PC-3 (cell line): ENCODE data around the gene FGGY. TPM values are rescaled to one million over a fixed set of nuclear protein-coding genes. Genes with fewer than 3 reads are reported as not detected.

ENCODE experiments used
- ATAC-seq: fragments of 200-7000 bp; cut with Tn5 transposase; 2 replicates; pipeline ENCODE4 v1.9.1; 2020; ENCODE audit warnings: mild to moderate bottlenecking, moderate library complexity
- BruUV-seq: library from RNA; stranded (reverse); fragments of 400-500 nt; replicated peaks from 2 replicates; lab custom pipeline; 2021; lab: Mats Ljungman, UMichigan
- CTCF ChIA-PET: fragments of 300-600 bp; sonication (Branson Sonifier 250); formaldehyde crosslinking; loops from one replicate; lab custom pipeline; 2022; ENCODE audit warnings: antibody characterized with exemption; lab: Charles Lee
- POLR2A ChIA-PET: fragments of 300-600 bp; sonication (Branson Sonifier 250); formaldehyde crosslinking; loops from one replicate; lab custom pipeline; 2022; ENCODE audit warnings: antibody characterized with exemption; ENCODE audit not compliant: unreplicated experiment; lab: Charles Lee
- DNase-seq: peaks from one replicate; pipeline ENCODE4 v3.0.0-alpha.2; 2015
- H2AFZ ChIP-seq: fragments of 300-600 bp; sonication (generic); 2 replicates; pipeline ENCODE4 v1.6.0; 2016; ENCODE audit warnings: antibody characterized with exemption, low read length
- H3F3A ChIP-seq: fragments of 300-600 bp; sonication (generic); one replicate; pipeline ENCODE4 v1.6.0; 2017; ENCODE audit warnings: antibody characterized with exemption, low read length, control low read depth, mild to moderate bottlenecking; ENCODE audit not compliant: unreplicated experiment
- H3K27ac ChIP-seq: fragments of 300-600 bp; sonication (generic); 2 replicates; pipeline ENCODE4 v1.5.1; 2016; ENCODE audit warnings: mild to moderate bottlenecking, low read length
- H3K27me3 ChIP-seq: fragments of 300-600 bp; sonication (generic); 2 replicates; pipeline ENCODE4 v1.6.1; 2016; ENCODE audit warnings: low read length, mixed read lengths
- H3K36me3 ChIP-seq: fragments of 300-600 bp; sonication (generic); 2 replicates; pipeline ENCODE4 v1.6.1; 2016; ENCODE audit warnings: low read depth, mixed run types, low read length, mixed read lengths
- H3K4me1 ChIP-seq: fragments of 300-600 bp; sonication (generic); 2 replicates; pipeline ENCODE4 v1.5.1; 2016; ENCODE audit warnings: low read length; ENCODE audit not compliant: insufficient read depth
- H3K4me2 ChIP-seq: fragments of 300-600 bp; sonication (generic); 2 replicates; pipeline ENCODE4 v1.6.0; 2016; ENCODE audit warnings: low read length
- H3K4me3 ChIP-seq: fragments of 300-600 bp; sonication (generic); 2 replicates; pipeline ENCODE4 v1.5.1; 2016; ENCODE audit warnings: mild to moderate bottlenecking, low read length, mixed read lengths
- H3K79me2 ChIP-seq: fragments of 300-600 bp; sonication (generic); 2 replicates; pipeline ENCODE4 v1.6.1; 2017; ENCODE audit warnings: low read length, mixed read lengths
- H3K9ac ChIP-seq: fragments of 300-600 bp; sonication (generic); 2 replicates; pipeline ENCODE4 v1.6.0; 2016; ENCODE audit warnings: mild to moderate bottlenecking, low read length
- H3K9me2 ChIP-seq: fragments of 300-600 bp; sonication (generic); replicated peaks from 2 replicates; pipeline ENCODE4 v1.6.1; 2016; ENCODE audit warnings: mixed run types, low read length, mixed read lengths
- H3K9me3 ChIP-seq: fragments of 300-600 bp; sonication (generic); 2 replicates; pipeline ENCODE4 v1.6.1; 2016; ENCODE audit warnings: low read length, mixed read lengths
- H4K20me1 ChIP-seq: fragments of 300-600 bp; sonication (generic); 2 replicates; pipeline ENCODE4 v1.6.1; 2016; ENCODE audit warnings: low read length, mixed read lengths
- CTCF ChIP-seq: fragments of 300-600 bp; sonication (generic); conservative IDR thresholded peaks from 2 replicates; pipeline ENCODE4 v1.5.1; 2017; ENCODE audit warnings: antibody characterized with exemption, low read depth, mild to moderate bottlenecking, low read length
- EZH2 ChIP-seq: fragments of 300-600 bp; sonication (generic); IDR thresholded peaks from one replicate; pipeline ENCODE4 v1.6.1; 2017; ENCODE audit warnings: antibody characterized with exemption, mild to moderate bottlenecking, low read length; ENCODE audit not compliant: unreplicated experiment
- EZH2phosphoT487 ChIP-seq: fragments of 300-600 bp; sonication (generic); IDR thresholded peaks from 2 replicates; pipeline ENCODE4 v1.6.1; 2018; ENCODE audit warnings: mild to moderate bottlenecking, antibody characterized with exemption, low read length, borderline replicate concordance
- intact Hi-C: fragments of 100-400 bp; cut with micrococcal nuclease; formaldehyde crosslinking; loops from 2 replicates; pipeline ENCODE4 v1.9.0; 2023
- total RNA-seq: library from RNA; depleted of rRNA; stranded (reverse); fragments of >200 nt; gene quantifications from 2 replicates; pipeline ENCODE4 v1.2.3, GENCODE V29; 2014

FGGY gene
- total RNA-seq, 1 experiment from 2014 or later, result 7.4 TPM

GRCh38 chr1:59653968-59654367 lies 357.1 kb downstream of the FGGY start:
- no peaks in the 10 kb centered on the region for H3K9me2 ChIP-seq
- ChIA-PET POLR2A (no interaction called here), CTCF (no interaction called here)
- H4K20me1 ChIP-seq, result no peaks in the 10 kb centered on the region
- no peaks in the 10 kb centered on the region for H3F3A ChIP-seq
- H3K4me3 ChIP-seq, result no peak overlapping the region
- intact Hi-C loops, result no loop called here
- H3K79me2 ChIP-seq, result no peaks in the 10 kb centered on the region
- H3K4me1 ChIP-seq, result no peaks in the 10 kb centered on the region
- H3K9ac ChIP-seq, result no peak overlapping the region
- H3K27me3 ChIP-seq, result no peaks in the 10 kb centered on the region
- no peak for DNase-seq
- H3K9me3 ChIP-seq, result no peaks in the 10 kb centered on the region
- no TSS peak for BruUV-seq
- TF ChIP-seq CTCF (no peak), EZH2phosphoT487 (no peak), EZH2 (no peak)
- no peak overlapping the region for H2AFZ ChIP-seq
- H3K4me2 ChIP-seq, result no peak overlapping the region
- no peak overlapping the region for H3K27ac ChIP-seq
- no peak for ATAC-seq
- no peaks in the 10 kb centered on the region for H3K36me3 ChIP-seq

DNA sequence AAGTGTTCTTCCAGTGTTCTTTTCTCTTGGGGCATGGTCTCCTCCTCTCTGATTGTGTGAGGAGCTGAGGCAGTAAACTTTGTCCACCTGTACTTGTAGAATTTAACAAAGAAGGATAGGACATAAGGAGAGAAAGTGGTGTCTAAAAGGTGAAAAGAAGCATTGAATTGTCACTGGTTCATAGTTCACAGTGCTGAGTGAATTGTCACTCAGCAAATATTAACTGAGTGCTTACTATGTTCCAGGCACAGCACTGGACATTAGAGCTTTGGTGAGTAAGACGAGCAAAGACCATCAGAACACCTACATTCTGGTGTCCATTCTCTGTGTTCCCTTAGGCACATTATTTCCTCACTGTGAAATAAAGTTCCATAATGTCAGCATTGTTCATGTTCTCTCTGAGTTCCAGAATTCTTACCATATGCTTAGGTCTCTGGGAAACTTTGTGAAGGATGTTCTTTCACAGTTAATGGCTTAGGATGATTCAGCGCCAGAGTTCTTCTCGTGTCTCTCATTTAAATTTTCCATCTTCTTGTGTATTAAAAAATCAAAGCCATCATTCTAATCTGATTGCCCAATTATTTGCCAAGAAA lies 361.1 kb downstream of the FGGY start:
- TF ChIP-seq CTCF (no peak), EZH2 (no peak), EZH2phosphoT487 (no peak)
- ChIA-PET CTCF (no interaction called here), POLR2A (no interaction called here)
- Histone ChIP-seq H3K36me3 (no peaks in the 10 kb centered on the region), H2AFZ (no peak overlapping the region), H3K79me2 (no peaks in the 10 kb centered on the region), H3K27ac (no peak overlapping the region), H3K4me3 (no peak overlapping the region), H3K9ac (no peak overlapping the region), H3K4me2 (no peak overlapping the region), H3K4me1 (no peaks in the 10 kb centered on the region), H3F3A (no peaks in the 10 kb centered on the region), H3K9me2 (no peaks in the 10 kb centered on the region), H3K9me3 (no peaks in the 10 kb centered on the region), H3K27me3 (no peaks in the 10 kb centered on the region), H4K20me1 (no peaks in the 10 kb centered on the region)
- ATAC-seq (no peak), DNase-seq (no peak)
- no TSS peak for BruUV-seq
- intact Hi-C loops, result no loop called here

DNA sequence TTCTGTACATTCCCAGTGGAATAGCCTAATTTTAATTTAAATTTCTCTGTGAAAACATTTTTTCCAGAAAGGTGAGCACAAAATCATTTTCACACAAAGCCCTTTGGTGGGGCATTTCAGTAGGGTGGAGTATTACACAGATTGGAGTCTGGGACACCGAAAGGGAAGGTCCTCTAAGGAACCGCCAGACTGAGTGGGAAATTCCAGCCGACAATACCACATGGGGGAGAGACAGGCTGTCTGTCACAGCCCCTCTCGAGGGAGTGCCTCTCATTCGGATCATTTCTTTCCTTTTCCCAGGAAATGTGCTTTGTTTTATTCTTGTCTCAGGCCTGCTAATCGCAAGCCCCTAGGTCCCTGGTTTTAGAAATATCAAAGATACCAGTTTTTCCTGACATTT lies 367.3 kb downstream of the FGGY start:
- BruUV-seq, result no TSS peak
- Histone ChIP-seq H3K79me2 (no peaks in the 10 kb centered on the region), H3K4me1 (no peaks in the 10 kb centered on the region), H3K9me2 (no peaks in the 10 kb centered on the region), H3K36me3 (no peaks in the 10 kb centered on the region), H3K4me2 (no peak overlapping the region), H3K4me3 (no peak overlapping the region), H3K27me3 (no peaks in the 10 kb centered on the region), H3K9ac (no peak overlapping the region), H3K9me3 (no peaks in the 10 kb centered on the region), H2AFZ (no peak overlapping the region), H3K27ac (no peak overlapping the region), H4K20me1 (no peaks in the 10 kb centered on the region), H3F3A (no peaks in the 10 kb centered on the region)
- intact Hi-C loops, result no loop called here
- no peak for ATAC-seq
- TF ChIP-seq CTCF (no peak), EZH2 (no peak), EZH2phosphoT487 (no peak)
- POLR2A ChIA-PET, result no interaction called here
- no peak for DNase-seq
- CTCF ChIA-PET, result no interaction called here
